ENCODE data around the gene TFDP1. TPM values are rescaled to one million over a fixed set of nuclear protein-coding genes. Genes with fewer than 3 reads are reported as not detected.
"Not testable (repeated sequence)": the region's sequence is repeated elsewhere in the genome, so short reads cannot be mapped to it uniquely, and the experiment has no call there.

TFDP1 gene
- total RNA-seq, 2 experiments from 2014 or later, result 242 to 250 TPM

- H3K27me3 Mint-ChIP-seq, result peaks cover 5% of the 10 kb centered on the region
- no peak for DNase-seq
- no peak overlapping the region for H3K4me3 Mint-ChIP-seq
- H3K27ac Mint-ChIP-seq, result no peak overlapping the region
- H3K36me3 Mint-ChIP-seq, result no peaks in the 10 kb centered on the region
- H3K9me3 Mint-ChIP-seq, result no peaks in the 10 kb centered on the region
- H3K4me1 Mint-ChIP-seq, result peaks cover 4% of the 10 kb centered on the region
Measured at GRCh38 chr13:113558461-113558860, 26.1 kb upstream of the TFDP1 start.

GRCh38 chr13:113559061-113559460, 25.5 kb upstream of the TFDP1 start:
- no peak for DNase-seq
- Mint-ChIP-seq H3K4me3 (no peak overlapping the region), H3K36me3 (no peaks in the 10 kb centered on the region), H3K9me3 (no peaks in the 10 kb centered on the region), H3K27me3 (peaks cover 5% of the 10 kb centered on the region), H3K27ac (no peak overlapping the region), H3K4me1 (peaks cover 4% of the 10 kb centered on the region)

- H3K36me3 Mint-ChIP-seq, result no peaks in the 10 kb centered on the region
- peaks cover 15% of the 10 kb centered on the region for H3K27me3 Mint-ChIP-seq
- DNase-seq, result no peak
- H3K4me3 Mint-ChIP-seq, result no peak overlapping the region
- no peak overlapping the region for H3K27ac Mint-ChIP-seq
- no peaks in the 10 kb centered on the region for H3K9me3 Mint-ChIP-seq
- H3K4me1 Mint-ChIP-seq, result peaks cover 4% of the 10 kb centered on the region
Measured at GRCh38 chr13:113559901-113560644, 24.5 kb upstream of the TFDP1 start.

- H3K9me3 Mint-ChIP-seq, result no peaks in the 10 kb centered on the region
- H3K4me1 Mint-ChIP-seq, result peaks cover 4% of the 10 kb centered on the region
- no peak overlapping the region for H3K4me3 Mint-ChIP-seq
- DNase-seq, result no peak
- no peak overlapping the region for H3K27ac Mint-ChIP-seq
- peaks cover 22% of the 10 kb centered on the region for H3K27me3 Mint-ChIP-seq
- no peaks in the 10 kb centered on the region for H3K36me3 Mint-ChIP-seq
Measured at GRCh38 chr13:113560645-113561416, 23.7 kb upstream of the TFDP1 start.

- no peak overlapping the region for H3K27ac Mint-ChIP-seq
- peaks cover 4% of the 10 kb centered on the region for H3K4me1 Mint-ChIP-seq
- H3K9me3 Mint-ChIP-seq, result no peaks in the 10 kb centered on the region
- H3K36me3 Mint-ChIP-seq, result no peaks in the 10 kb centered on the region
- peaks cover 22% of the 10 kb centered on the region for H3K27me3 Mint-ChIP-seq
- no peak overlapping the region for H3K4me3 Mint-ChIP-seq
- DNase-seq, result no peak
Measured at GRCh38 chr13:113561417-113562084, 23.0 kb upstream of the TFDP1 start.

GRCh38 chr13:113562085-113562749, 22.3 kb upstream of the TFDP1 start:
- DNase-seq, result peak; percentile 60
- Mint-ChIP-seq H3K27ac (no peak overlapping the region), H3K27me3 (peaks cover 27% of the 10 kb centered on the region), H3K4me3 (no peak overlapping the region), H3K36me3 (no peaks in the 10 kb centered on the region), H3K9me3 (no peaks in the 10 kb centered on the region), H3K4me1 (peaks cover 4% of the 10 kb centered on the region)

- no peak for DNase-seq
- Mint-ChIP-seq H3K27ac (no peak overlapping the region), H3K9me3 (no peaks in the 10 kb centered on the region), H3K4me3 (no peak overlapping the region), H3K4me1 (peaks cover 4% of the 10 kb centered on the region), H3K27me3 (peaks cover 30% of the 10 kb centered on the region), H3K36me3 (no peaks in the 10 kb centered on the region)
Measured at GRCh38 chr13:113562844-113563243, 21.7 kb upstream of the TFDP1 start.

- peaks cover 36% of the 10 kb centered on the region for H3K27me3 Mint-ChIP-seq
- H3K36me3 Mint-ChIP-seq, DNase-seq, H3K4me3 Mint-ChIP-seq, H3K9me3 Mint-ChIP-seq, H3K4me1 Mint-ChIP-seq, H3K27ac Mint-ChIP-seq: not testable (repeated sequence)
Measured at GRCh38 chr13:113563511-113563910, 21.0 kb upstream of the TFDP1 start.

- DNase-seq, result no peak
- Mint-ChIP-seq H3K27ac (no peak overlapping the region), H3K27me3 (peaks cover 42% of the 10 kb centered on the region), H3K36me3 (no peaks in the 10 kb centered on the region), H3K4me1 (peaks cover 4% of the 10 kb centered on the region), H3K4me3 (no peak overlapping the region), H3K9me3 (no peaks in the 10 kb centered on the region)
Measured at GRCh38 chr13:113564331-113565023, 20.1 kb upstream of the TFDP1 start.

GRCh38 chr13:113565526-113566226, 18.9 kb upstream of the TFDP1 start:
- H3K4me3 Mint-ChIP-seq, result no peak overlapping the region
- peaks cover 46% of the 10 kb centered on the region for H3K27me3 Mint-ChIP-seq
- H3K27ac Mint-ChIP-seq, result no peak overlapping the region
- DNase-seq, result no peak
- no peaks in the 10 kb centered on the region for H3K9me3 Mint-ChIP-seq
- no peaks in the 10 kb centered on the region for H3K36me3 Mint-ChIP-seq
- H3K4me1 Mint-ChIP-seq, result peaks cover 4% of the 10 kb centered on the region

GRCh38 chr13:113566227-113566561, 18.4 kb upstream of the TFDP1 start:
- Mint-ChIP-seq H3K9me3 (no peaks in the 10 kb centered on the region), H3K4me1 (peaks cover 4% of the 10 kb centered on the region), H3K36me3 (no peaks in the 10 kb centered on the region), H3K27ac (no peak overlapping the region), H3K4me3 (no peak overlapping the region), H3K27me3 (peaks cover 46% of the 10 kb centered on the region)
- no peak for DNase-seq

GRCh38 chr13:113567681-113568080, 16.9 kb upstream of the TFDP1 start:
- DNase-seq, result no peak

GRCh38 chr13:113573065-113573464, 11.5 kb upstream of the TFDP1 start:
- no peak for DNase-seq
- Mint-ChIP-seq H3K9me3 (peaks cover 17% of the 10 kb centered on the region), H3K27me3 (peaks cover 31% of the 10 kb centered on the region), H3K27ac (no peak overlapping the region), H3K4me1 (no peaks in the 10 kb centered on the region), H3K36me3 (peaks cover 4% of the 10 kb centered on the region), H3K4me3 (no peak overlapping the region)

More at GRCh38 chr13:113567681-113568080, 16.9 kb upstream of the TFDP1 start:
- no peak overlapping the region for H3K27ac Mint-ChIP-seq
- H3K4me1 Mint-ChIP-seq, result no peaks in the 10 kb centered on the region
- no peaks in the 10 kb centered on the region for H3K9me3 Mint-ChIP-seq
- H3K36me3 Mint-ChIP-seq, result no peaks in the 10 kb centered on the region
- no peak overlapping the region for H3K4me3 Mint-ChIP-seq
- H3K27me3 Mint-ChIP-seq, result peaks cover 47% of the 10 kb centered on the region

GRCh38 chr13:113576597-113576996, 8.0 kb upstream of the TFDP1 start:
- peaks cover 18% of the 10 kb centered on the region for H3K9me3 Mint-ChIP-seq
- peaks cover 6% of the 10 kb centered on the region for H3K36me3 Mint-ChIP-seq
- H3K27ac Mint-ChIP-seq, result no peak overlapping the region
- DNase-seq, result no peak
- peaks cover 18% of the 10 kb centered on the region for H3K27me3 Mint-ChIP-seq
- H3K4me1 Mint-ChIP-seq, result no peaks in the 10 kb centered on the region
- H3K4me3 Mint-ChIP-seq, result no peak overlapping the region

Data from activated naive CD8-positive, alpha-beta T cell treated with anti-CD3 and anti-CD28 coated beads for 36 hours (primary cell).